ENCODE data around the gene NDUFB8. TPM values are rescaled to one million over a fixed set of nuclear protein-coding genes. Genes with fewer than 3 reads are reported as not detected.
"Not testable (repeated sequence)": the region's sequence is repeated elsewhere in the genome, so short reads cannot be mapped to it uniquely, and the experiment has no call there.

Gene NDUFB8
- total RNA-seq (100 to 1,000 TPM; 112 to 130 TPM), polyA plus RNA-seq (ENCODE audit: insufficient read length in 6 of 6) (100 to 1,000 TPM; 124 to 147 (median 139) TPM)
- long read RNA-seq, donor 1, transcript NDUFB8-205 (4 exons, 829 nt) = minor isoform, 15 of 357 reads
- long read RNA-seq, donor 1, transcript NDUFB8-204 (2 exons, 390 nt) = minor isoform, 50 of 357 reads
- long read RNA-seq, donor 1, transcript NDUFB8-201 (5 exons, 671 nt) = major isoform, 165 of 357 reads
- long read RNA-seq, donor 1, partial matches to known transcripts = 116 of 357 reads
- long read RNA-seq, donor 1, other reads (novel, unspliced or antisense) = 0 of 357 reads
- long read RNA-seq, donor 2, transcript NDUFB8-201 (5 exons, 671 nt) = major isoform, 106 of 276 reads
- long read RNA-seq, donor 2, transcript NDUFB8-207 (3 exons, 602 nt) = minor isoform, 5 of 276 reads
- long read RNA-seq, donor 2, transcript NDUFB8-204 (2 exons, 390 nt) = minor isoform, 54 of 276 reads
- long read RNA-seq, donor 2, partial matches to known transcripts = 103 of 276 reads
- long read RNA-seq, donor 2, other reads (novel, unspliced or antisense) = 0 of 276 reads
- long read RNA-seq, donor 3, transcript NDUFB8-205 (4 exons, 829 nt) = minor isoform, 7 of 192 reads
- long read RNA-seq, donor 3, transcript NDUFB8-204 (2 exons, 390 nt) = minor isoform, 31 of 192 reads
- long read RNA-seq, donor 3, transcript NDUFB8-201 (5 exons, 671 nt) = major isoform, 92 of 192 reads
- long read RNA-seq, donor 3, partial matches to known transcripts = 57 of 192 reads
- long read RNA-seq, donor 3, other reads (novel, unspliced or antisense) = 0 of 192 reads
- long read RNA-seq, donor 4, transcript NDUFB8-201 (5 exons, 671 nt) = major isoform, 148 of 167 reads
- long read RNA-seq, donor 4, partial matches to known transcripts = 13 of 167 reads
- long read RNA-seq, donor 4, other reads (novel, unspliced or antisense) = 5 of 167 reads
- long read RNA-seq, donor 5, transcript NDUFB8-201 (5 exons, 671 nt) = major isoform, 124 of 283 reads
- long read RNA-seq, donor 5, transcript NDUFB8-204 (2 exons, 390 nt) = minor isoform, 37 of 283 reads
- long read RNA-seq, donor 5, transcript NDUFB8-205 (4 exons, 829 nt) = minor isoform, 7 of 283 reads
- long read RNA-seq, donor 5, partial matches to known transcripts = 110 of 283 reads
- long read RNA-seq, donor 5, other reads (novel, unspliced or antisense) = 0 of 283 reads
- long read RNA-seq, donor 6, transcript NDUFB8-204 (2 exons, 390 nt) = minor isoform, 79 of 321 reads
- long read RNA-seq, donor 6, transcript NDUFB8-201 (5 exons, 671 nt) = major isoform, 133 of 321 reads
- long read RNA-seq, donor 6, transcript NDUFB8-205 (4 exons, 829 nt) = minor isoform, 10 of 321 reads
- long read RNA-seq, donor 6, partial matches to known transcripts = 91 of 321 reads
- long read RNA-seq, donor 6, other reads (novel, unspliced or antisense) = 0 of 321 reads
- long read RNA-seq, donor 7, transcript NDUFB8-204 (2 exons, 390 nt) = minor isoform, 13 of 131 reads
- long read RNA-seq, donor 7, transcript NDUFB8-205 (4 exons, 829 nt) = minor isoform, 8 of 131 reads
- long read RNA-seq, donor 7, transcript NDUFB8-201 (5 exons, 671 nt) = major isoform, 54 of 131 reads
- long read RNA-seq, donor 7, transcript NDUFB8-207 (3 exons, 602 nt) = minor isoform, 5 of 131 reads
- long read RNA-seq, donor 7, partial matches to known transcripts = 48 of 131 reads
- long read RNA-seq, donor 7, other reads (novel, unspliced or antisense) = 0 of 131 reads
- long read RNA-seq, donor 8, transcript NDUFB8-201 (5 exons, 671 nt) = major isoform, 78 of 158 reads
- long read RNA-seq, donor 8, transcript NDUFB8-204 (2 exons, 390 nt) = minor isoform, 17 of 158 reads
- long read RNA-seq, donor 8, transcript NDUFB8-205 (4 exons, 829 nt) = minor isoform, 6 of 158 reads
- long read RNA-seq, donor 8, partial matches to known transcripts = 55 of 158 reads
- long read RNA-seq, donor 8, other reads (novel, unspliced or antisense) = 0 of 158 reads
- long read RNA-seq, donor 9, partial matches to known transcripts = 0 of 2 reads
- long read RNA-seq, donor 9, other reads (novel, unspliced or antisense) = 0 of 2 reads
- long read RNA-seq, donor 10, transcript NDUFB8-203 (5 exons, 713 nt) = minor isoform, 10 of 220 reads
- long read RNA-seq, donor 10, transcript NDUFB8-201 (5 exons, 671 nt) = major isoform, 198 of 220 reads
- long read RNA-seq, donor 10, partial matches to known transcripts = 3 of 220 reads
- long read RNA-seq, donor 10, other reads (novel, unspliced or antisense) = 5 of 220 reads
- long read RNA-seq, donor 11, transcript NDUFB8-205 (4 exons, 829 nt) = minor isoform, 5 of 521 reads
- long read RNA-seq, donor 11, transcript NDUFB8-204 (2 exons, 390 nt) = minor isoform, 103 of 521 reads
- long read RNA-seq, donor 11, transcript NDUFB8-201 (5 exons, 671 nt) = major isoform, 189 of 521 reads
- long read RNA-seq, donor 11, partial matches to known transcripts = 219 of 521 reads
- long read RNA-seq, donor 11, other reads (novel, unspliced or antisense) = 0 of 521 reads
- long read RNA-seq, donor 12, transcript NDUFB8-205 (4 exons, 829 nt) = minor isoform, 9 of 189 reads
- long read RNA-seq, donor 12, transcript NDUFB8-204 (2 exons, 390 nt) = minor isoform, 22 of 189 reads
- long read RNA-seq, donor 12, transcript NDUFB8-207 (3 exons, 602 nt) = minor isoform, 5 of 189 reads
- long read RNA-seq, donor 12, transcript NDUFB8-201 (5 exons, 671 nt) = major isoform, 74 of 189 reads
- long read RNA-seq, donor 12, partial matches to known transcripts = 77 of 189 reads
- long read RNA-seq, donor 12, other reads (novel, unspliced or antisense) = 0 of 189 reads

- DNase-seq = peak; percentile 82 to 95 (median 91)
- Histone ChIP-seq H3K27ac (peak within 1 kb of the TSS; percentile 50 to 75), H3K4me3 (peak within 1 kb of the TSS; percentile 86 to 94), H3K36me3 (peaks cover 0 to 25% of the 10 kb centered on the region in 2 donors), H3K4me1 (peaks cover 4 to 22% of the 10 kb centered on the region in 2 donors), H3K27me3 (no peaks in the 10 kb centered on the region), H3K9me3 (no peaks in the 10 kb centered on the region)
- peak; percentile 92 for ATAC-seq
- intact Hi-C loops (cut with DNase I) = no loop called here
- no peak for TF ChIP-seq CTCF (IDR thresholded peaks at IDR 0.05)
These were observed at the start of gene NDUFB8 for GRCh38 chr10:100529475-100530298. TSS of gene NDUFB8 (minus strand) at chr10:100529871. CDS start at chr10:100529851, 20 bp downstream.

- ATAC-seq (no peak), DNase-seq (no peak)
- peaks cover 0 to 65% of the 10 kb centered on the region in 2 donors for H3K27me3 ChIP-seq
- no peaks in the 10 kb centered on the region for H3K4me1 ChIP-seq
- TF ChIP-seq CTCF (IDR thresholded peaks at IDR 0.05) = no peak
- H3K9me3 ChIP-seq = no peaks in the 10 kb centered on the region
- no peak overlapping the region for H3K4me3 ChIP-seq
- H3K27ac ChIP-seq = no peak overlapping the region
- intact Hi-C loops (cut with DNase I) = no loop called here
- no peaks in the 10 kb centered on the region for H3K36me3 ChIP-seq
These were observed 46.6 kb upstream of the NDUFB8 start for GRCh38 chr10:100576282-100576635.

- H3K36me3 ChIP-seq = no peaks in the 10 kb centered on the region
- TF ChIP-seq CTCF (IDR thresholded peaks at IDR 0.05) = no peak
- no peak overlapping the region for H3K27ac ChIP-seq
- no peak for ATAC-seq
- no peaks in the 10 kb centered on the region for H3K9me3 ChIP-seq
- H3K27me3 ChIP-seq = peaks cover 0 to 70% of the 10 kb centered on the region in 2 donors
- no peaks in the 10 kb centered on the region for H3K4me1 ChIP-seq
- no peak overlapping the region for H3K4me3 ChIP-seq
- no peak for DNase-seq
- intact Hi-C loops (cut with DNase I) = no loop called here
These were observed 46.1 kb upstream of the NDUFB8 start for GRCh38 chr10:100575585-100576281.

- H3K27ac ChIP-seq; H3K9me3 ChIP-seq; H3K4me3 ChIP-seq; intact Hi-C loops (cut with DNase I); ATAC-seq; H3K36me3 ChIP-seq; H3K4me1 ChIP-seq; DNase-seq: not testable (repeated sequence)
- H3K27me3 ChIP-seq = peaks cover 2 to 76% of the 10 kb centered on the region in 2 donors
These were observed 45.5 kb upstream of the NDUFB8 start for GRCh38 chr10:100575146-100575545.

Data from left lung (tissue), 14 donors.